Measurements from ENCODE around the gene PITPNM1.

GRCh38 chr11:67469508-67469811, 35.7 kb downstream of the PITPNM1 start:
- TF ChIP-seq, protein P1, sequence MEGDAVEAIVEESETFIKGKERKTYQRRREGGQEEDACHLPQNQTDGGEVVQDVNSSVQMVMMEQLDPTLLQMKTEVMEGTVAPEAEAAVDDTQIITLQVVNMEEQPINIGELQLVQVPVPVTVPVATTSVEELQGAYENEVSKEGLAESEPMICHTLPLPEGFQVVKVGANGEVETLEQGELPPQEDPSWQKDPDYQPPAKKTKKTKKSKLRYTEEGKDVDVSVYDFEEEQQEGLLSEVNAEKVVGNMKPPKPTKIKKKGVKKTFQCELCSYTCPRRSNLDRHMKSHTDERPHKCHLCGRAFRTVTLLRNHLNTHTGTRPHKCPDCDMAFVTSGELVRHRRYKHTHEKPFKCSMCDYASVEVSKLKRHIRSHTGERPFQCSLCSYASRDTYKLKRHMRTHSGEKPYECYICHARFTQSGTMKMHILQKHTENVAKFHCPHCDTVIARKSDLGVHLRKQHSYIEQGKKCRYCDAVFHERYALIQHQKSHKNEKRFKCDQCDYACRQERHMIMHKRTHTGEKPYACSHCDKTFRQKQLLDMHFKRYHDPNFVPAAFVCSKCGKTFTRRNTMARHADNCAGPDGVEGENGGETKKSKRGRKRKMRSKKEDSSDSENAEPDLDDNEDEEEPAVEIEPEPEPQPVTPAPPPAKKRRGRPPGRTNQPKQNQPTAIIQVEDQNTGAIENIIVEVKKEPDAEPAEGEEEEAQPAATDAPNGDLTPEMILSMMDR (IDR thresholded peaks at IDR 0.05) = no peak
- TF ChIP-seq SIN3A (IDR thresholded peaks at IDR 0.05; ENCODE audit: borderline replicate concordance, insufficient read depth, low read depth, low read length) = no peak
- TF ChIP-seq POLR2AphosphoS5 (IDR thresholded peaks at IDR 0.05; ENCODE audit: low read depth, low read length) = no peak
- TF ChIP-seq REST (IDR thresholded peaks at IDR 0.05; ENCODE audit: insufficient read depth in 1 of 2, low read depth in 2 of 2, low read length in 1 of 2) = no peak

Data from Panc1 (cell line).